Fibroblast of lung (primary cell): ENCODE results near the gene DKK2.

Experiments
- CTCF ChIP-seq, 2 donors: IDR thresholded peaks in 1 of 2; conservative IDR thresholded peaks in 1 of 2; 1 replicate in 1 of 2; 2 replicates in 1 of 2; pipeline ENCODE4 v1.5.1; 2011 to 2012; ENCODE audit warnings: low read length in 2 of 2, control low read depth in 1 of 2, inconsistent platforms in 1 of 2, low read depth in 1 of 2, mild to moderate bottlenecking in 1 of 2
- EZH2 ChIP-seq: IDR thresholded peaks from 2 replicates; pipeline ENCODE4 v1.5.1; 2012; ENCODE audit warnings: low read length, control low read depth, mild to moderate bottlenecking; ENCODE audit errors: missing control alignments

DNA sequence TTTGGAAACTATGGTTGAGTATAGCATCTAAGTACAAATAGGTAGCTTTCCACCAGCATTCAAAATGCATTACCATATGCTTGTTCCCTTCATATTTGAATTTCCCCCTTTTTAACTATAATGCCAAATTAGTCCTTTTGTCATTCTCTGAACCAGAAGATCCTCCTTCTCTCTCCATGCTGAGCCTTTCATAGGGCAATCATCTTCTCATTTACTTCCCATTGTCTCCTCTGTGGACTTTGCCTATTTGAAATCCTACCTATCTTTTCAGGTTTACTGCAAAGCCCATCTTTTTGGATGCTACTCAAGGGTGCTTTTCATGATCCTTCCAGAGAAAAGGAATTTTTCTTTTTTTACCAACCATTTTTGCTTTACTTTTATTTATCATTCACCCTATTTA, 54.7 kb downstream of the DKK2 start:
- TF ChIP-seq CTCF (conservative IDR thresholded peaks at IDR 0.05 in 1 of 2, IDR thresholded peaks at IDR 0.05 in 1 of 2; ENCODE audit: low read depth in 1 of 2, low read length in 2 of 2) (no peak), EZH2 (no peak)
